Aorta (tissue), 5 donors: ENCODE data around the gene GADD45G. TPM values are rescaled to one million over a fixed set of nuclear protein-coding genes. Genes with fewer than 3 reads are reported as not detected.
A peak's percentile ranks its signal among the peaks of the same experiment; 100 is the strongest.

Experiments used
- ATAC-seq: fragments of 200-7000 bp; cut with Tn5 transposase; one replicate; pipeline ENCODE4 v1.9.1; 2022; ENCODE audit warnings: moderate library complexity; ENCODE audit not compliant: low FRiP score
- DNase-seq, 2 donors: peaks; one replicate each; pipeline ENCODE4 v3.0.0-alpha.2; 2020
- H3K27ac ChIP-seq, 2 donors: one replicate each; pipeline ENCODE4 v1.5.1; 2013; ENCODE audit warnings: low read length in 2 of 2, mild to moderate bottlenecking in 2 of 2, moderate library complexity in 2 of 2, control low read depth in 1 of 2, inconsistent platforms in 1 of 2, low read depth in 1 of 2
- H3K27me3 ChIP-seq, 2 donors: one replicate each; pipeline ENCODE4 v1.6.1; 2013; ENCODE audit warnings: control low read depth in 1 of 2, low read length in 1 of 2, mild to moderate bottlenecking in 1 of 2, moderate library complexity in 1 of 2; ENCODE audit not compliant: insufficient read depth in 2 of 2, control insufficient read depth in 1 of 2
- H3K36me3 ChIP-seq, 2 donors: one replicate each; pipeline ENCODE4 v1.6.1; 2013; ENCODE audit warnings: control low read depth in 1 of 2, low read length in 1 of 2, mild to moderate bottlenecking in 1 of 2; ENCODE audit not compliant: insufficient read depth in 2 of 2, control insufficient read depth in 1 of 2
- H3K4me1 ChIP-seq, 2 donors: one replicate each; pipeline ENCODE4 v1.6.1; 2013; ENCODE audit warnings: low read length in 2 of 2, control low read depth in 1 of 2, mild to moderate bottlenecking in 1 of 2, moderate library complexity in 1 of 2; ENCODE audit not compliant: insufficient read depth in 2 of 2, control insufficient read depth in 1 of 2
- H3K4me3 ChIP-seq, 2 donors: one replicate each; pipeline ENCODE4 v1.5.1; 2013; ENCODE audit warnings: low read length in 2 of 2, control low read depth in 1 of 2, mild to moderate bottlenecking in 1 of 2
- H3K9me3 ChIP-seq: one replicate; pipeline ENCODE4 v1.6.1; 2013; ENCODE audit warnings: mild to moderate bottlenecking, low read length; ENCODE audit not compliant: control insufficient read depth
- WGBS, 2 donors: extraction: QIAGEN DNeasy Blood & Tissue Kit; methylation state at CpG; one replicate each; pipeline ENCODE4 v1.1.7; 2013; 5-methylcytosine and 5-hydroxymethylcytosine counted together
- intact Hi-C, 2 donors: fragments of 100-400 bp; cut with DNase I; formaldehyde crosslinking; loops; one replicate each; pipeline versions ENCODE4 v1.14.2 to v1.15.0; 2022
- polyA plus RNA-seq, 2 donors: library from polyadenylated mRNA; stranded (reverse); fragments of 200-250 nt; gene quantifications; one replicate each; pipeline ENCODE4 v1.2.3, GENCODE V29; 2013
- total RNA-seq, 2 donors: library from RNA; stranded (reverse); fragmentation: NEBNext Ultra II Directional; extraction: Animal tissue kit (Norgen Biotek cat#: 25700); gene quantifications; one replicate each; pipeline ENCODE4 v1.2.1, GENCODE V29; 2021
- donor health status: healthy with polysubstance abuse.
- donor health status: Bipolar disorder and iron deficiency.
- donor health status: DM: no; HTN: no; CAD: no.
- donor health status: DM: no; HTN: no; CAD: no.
- donor health status: DM: yes; HTN: yes; CAD: no.

The GADD45G gene
- total and polyA plus RNA-seq, 4 donors: 4.5 to 30.4 (median 6.4) TPM

DNA sequence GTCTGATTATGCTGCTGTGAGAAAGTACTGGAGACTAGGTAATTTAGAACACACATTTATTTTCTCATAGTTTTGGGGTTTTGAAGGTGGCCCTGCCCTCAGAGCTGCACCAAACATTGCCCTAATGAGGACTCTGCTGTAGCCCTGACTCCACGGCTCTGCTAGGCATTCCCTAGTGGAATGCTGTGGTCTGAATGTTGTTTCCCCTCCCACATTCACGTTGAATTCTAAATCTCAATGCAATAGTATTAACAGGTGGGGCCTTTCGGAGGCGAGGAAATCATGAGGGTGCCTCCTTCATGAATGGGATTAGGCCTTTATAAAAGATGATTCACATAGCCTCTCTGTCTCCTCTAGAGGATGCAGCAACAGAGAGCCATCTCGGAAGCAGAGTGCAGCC, 25.7 kb downstream of the GADD45G start:
- Histone ChIP-seq H3K27ac (no peak overlapping the region), H3K4me1 (no peaks in the 10 kb centered on the region), H3K36me3 (no peaks in the 10 kb centered on the region), H3K27me3 (no peaks in the 10 kb centered on the region), H3K4me3 (no peak overlapping the region), H3K9me3 (no peaks in the 10 kb centered on the region)
- ATAC-seq (no peak), DNase-seq (no peak)
- WGBS, 2 donors: 91 to 93% methylated on average over 5 of the region's 5 CpGs
- intact Hi-C loops: loop anchor here in 1 of 2 donors (10.0 kb wide), 1 partner anchor 54 kb away; no protein-coding TSS in a partner anchor

DNA sequence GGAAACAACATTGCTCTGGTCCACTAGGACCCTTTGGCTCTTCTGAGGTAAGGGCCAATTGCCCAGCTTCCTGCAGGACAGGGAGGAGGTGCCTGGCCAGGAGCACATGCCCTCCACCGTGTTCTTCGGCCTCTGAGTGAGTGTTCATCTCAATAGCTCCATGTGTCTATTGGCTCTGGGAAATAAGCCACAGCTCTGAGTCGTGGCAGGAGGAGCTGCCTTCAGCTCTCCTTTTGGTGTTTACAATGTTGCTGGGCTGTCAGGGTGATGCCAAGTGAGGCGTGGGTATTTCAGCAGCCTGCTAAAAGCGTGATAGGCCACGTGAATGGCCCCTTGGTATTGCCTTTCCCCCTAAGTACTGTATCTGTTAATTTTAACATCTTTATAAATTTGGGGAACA, 26.6 kb downstream of the GADD45G start:
- 86 to 89% methylated on average over 6 of the region's 6 CpGs for WGBS, 2 donors
- no peak for DNase-seq
- no peaks in the 10 kb centered on the region for H3K9me3 ChIP-seq
- no peaks in the 10 kb centered on the region for H3K36me3 ChIP-seq
- no peak for ATAC-seq
- H3K27me3 ChIP-seq: no peaks in the 10 kb centered on the region
- H3K4me1 ChIP-seq: no peaks in the 10 kb centered on the region
- no peak overlapping the region for H3K4me3 ChIP-seq
- intact Hi-C loops: loop anchor here in 1 of 2 donors (10.0 kb wide), 1 partner anchor 53 kb away; no protein-coding TSS in a partner anchor
- no peak overlapping the region for H3K27ac ChIP-seq

DNA sequence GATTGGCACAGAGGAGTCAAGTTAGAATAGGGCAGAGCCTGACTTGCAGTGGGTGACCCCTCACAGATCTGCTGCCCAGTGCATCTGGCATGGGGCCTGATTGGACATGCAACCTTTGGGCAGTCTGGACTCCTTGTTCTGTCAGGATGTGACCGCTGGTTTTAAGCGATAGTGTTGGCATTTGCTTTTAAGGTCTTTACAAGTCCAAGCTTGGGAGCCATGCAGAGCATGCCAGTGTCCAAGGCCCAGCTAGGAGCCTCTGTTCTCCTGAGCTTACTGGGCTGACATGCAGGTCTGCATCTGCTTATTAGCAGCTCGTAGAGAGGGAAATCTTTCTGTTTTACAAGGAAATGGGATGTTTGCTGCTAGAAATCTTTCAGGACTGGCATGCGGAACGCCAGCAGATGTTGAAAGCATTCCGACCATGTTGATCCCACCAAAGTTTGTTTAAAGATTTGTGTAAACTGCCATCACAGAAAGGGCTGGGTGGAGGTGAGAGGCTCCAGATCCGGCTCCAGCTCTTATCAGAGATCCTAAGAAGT, 27.5 kb downstream of the GADD45G start:
- intact Hi-C loops: loop anchor here in 1 of 2 donors (10.0 kb wide), 1 partner anchor 53 kb away; no protein-coding TSS in a partner anchor
- Histone ChIP-seq H3K9me3 (no peaks in the 10 kb centered on the region), H3K4me1 (no peaks in the 10 kb centered on the region), H3K27me3 (no peaks in the 10 kb centered on the region), H3K27ac (no peak overlapping the region), H3K36me3 (no peaks in the 10 kb centered on the region), H3K4me3 (no peak overlapping the region)
- ATAC-seq (no peak), DNase-seq (no peak)
- WGBS, 2 donors: 93 to 96% methylated on average over 7 of the region's 7 CpGs

DNA sequence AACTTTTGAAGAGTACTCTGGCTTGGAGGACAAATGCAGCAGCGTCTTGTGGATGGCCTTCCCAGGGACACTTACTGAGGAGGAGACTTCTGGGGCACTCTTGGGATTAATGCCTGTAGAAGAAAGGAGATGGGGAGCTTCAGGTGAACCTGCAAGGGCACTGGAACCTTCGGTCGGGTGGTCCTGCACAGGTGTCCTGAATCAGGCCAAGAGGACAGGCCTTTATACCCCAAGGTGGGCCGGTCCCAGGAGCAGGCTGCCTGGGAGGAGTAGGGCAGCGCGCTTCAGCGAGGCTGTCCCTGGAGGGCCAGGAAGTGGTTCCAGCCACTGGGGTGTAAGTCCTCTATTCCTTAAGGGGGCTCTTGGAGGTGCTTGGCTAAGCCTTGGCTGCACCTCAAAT, 27.9 kb downstream of the GADD45G start:
- no peaks in the 10 kb centered on the region for H3K9me3 ChIP-seq
- intact Hi-C loops: loop anchor here in 1 of 2 donors (10.0 kb wide), 1 partner anchor 52 kb away; no protein-coding TSS in a partner anchor
- H3K4me3 ChIP-seq: no peak overlapping the region
- no peak for ATAC-seq
- DNase-seq: peak in 1 of 2 donors; percentile 60
- H3K4me1 ChIP-seq: no peaks in the 10 kb centered on the region
- H3K36me3 ChIP-seq: no peaks in the 10 kb centered on the region
- WGBS, 2 donors: 96 to 97% methylated on average over 7 of the region's 7 CpGs
- no peaks in the 10 kb centered on the region for H3K27me3 ChIP-seq
- H3K27ac ChIP-seq: no peak overlapping the region

- intact Hi-C loops: loop anchor here in 1 of 2 donors (10.0 kb wide), 1 partner anchor 51 kb away; no protein-coding TSS in a partner anchor
Observed at GRCh38 chr9:89633404-89633803, 28.6 kb downstream of the GADD45G start.

DNA sequence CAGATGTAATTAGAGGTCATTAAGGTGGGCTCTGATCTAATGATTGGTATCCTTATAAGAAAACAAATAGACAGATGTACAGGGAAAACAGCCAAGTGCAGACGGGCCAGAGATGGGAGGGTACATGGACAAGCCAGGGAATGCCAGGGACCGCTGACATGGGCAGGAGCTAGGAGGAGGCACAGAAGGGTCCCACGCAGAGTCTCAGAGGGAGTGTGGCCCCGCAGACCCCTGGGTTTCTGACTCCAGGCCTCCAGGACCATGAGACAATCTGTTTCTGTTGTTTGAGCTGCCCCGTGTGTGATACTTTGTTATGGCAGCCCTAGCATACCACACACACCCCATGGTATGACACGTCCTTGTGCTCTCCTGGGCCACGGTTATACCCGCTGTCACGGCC, 29.1 kb downstream of the GADD45G start:
- H3K4me3 ChIP-seq: no peak overlapping the region
- H3K27ac ChIP-seq: no peak overlapping the region
- H3K36me3 ChIP-seq: no peaks in the 10 kb centered on the region
- H3K27me3 ChIP-seq: no peaks in the 10 kb centered on the region
- no peaks in the 10 kb centered on the region for H3K4me1 ChIP-seq
- WGBS, 2 donors: 95 to 96% methylated on average over 9 of the region's 9 CpGs
- no peaks in the 10 kb centered on the region for H3K9me3 ChIP-seq
- intact Hi-C loops: loop anchor here in 1 of 2 donors (10.0 kb wide), 1 partner anchor 51 kb away; no protein-coding TSS in a partner anchor
- DNase-seq (no peak), ATAC-seq (no peak)

More at GRCh38 chr9:89633404-89633803, 28.6 kb downstream of the GADD45G start:
- H3K9me3 ChIP-seq: no peaks in the 10 kb centered on the region
- H3K36me3 ChIP-seq: no peaks in the 10 kb centered on the region
- H3K4me1 ChIP-seq: no peaks in the 10 kb centered on the region
- DNase-seq: no peak
- no peak for ATAC-seq
- H3K27me3 ChIP-seq: no peaks in the 10 kb centered on the region
- H3K4me3 ChIP-seq: no peak overlapping the region
- WGBS, 2 donors: 93 to 95% methylated on average over 6 of the region's 6 CpGs
- H3K27ac ChIP-seq: no peak overlapping the region

DNA sequence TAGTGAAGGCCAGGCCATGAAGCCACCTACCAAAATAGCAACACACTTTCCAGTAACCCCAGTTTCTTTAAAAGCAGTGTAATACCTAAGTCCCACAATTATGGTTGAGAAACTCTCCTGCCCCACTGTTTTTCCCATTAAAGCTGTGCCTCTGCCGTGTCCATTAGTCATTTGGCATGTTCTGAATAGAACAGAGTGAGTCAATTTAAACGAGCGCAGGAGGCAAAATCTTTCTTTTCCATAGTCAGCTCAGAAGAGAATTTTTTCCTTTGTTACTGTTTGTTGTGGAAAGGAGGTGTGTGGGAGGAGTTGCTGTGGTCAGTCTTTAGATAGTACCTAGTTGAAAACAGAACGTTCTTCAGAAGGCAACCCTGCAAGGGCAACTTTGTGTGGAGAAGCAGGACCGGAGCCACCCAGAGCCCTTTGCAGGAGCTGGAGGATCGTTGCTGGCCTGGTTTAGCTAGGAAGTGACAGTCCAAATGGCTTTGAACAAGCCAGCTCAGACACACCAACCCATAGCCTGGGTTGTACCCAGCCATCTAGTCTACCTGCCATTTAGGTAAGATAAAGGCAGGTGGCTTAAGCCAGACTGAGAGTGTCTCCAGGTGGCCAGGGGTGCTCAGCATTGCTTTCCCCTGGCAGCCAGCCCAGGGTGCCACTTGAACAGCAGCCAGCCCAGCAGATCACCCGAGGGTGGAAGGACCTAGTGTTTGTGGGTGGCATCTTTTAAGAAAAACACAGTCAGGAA, 30.4 kb downstream of the GADD45G start:
- intact Hi-C loops: loop anchor here in 1 of 2 donors (10.0 kb wide), 1 partner anchor 50 kb away; no protein-coding TSS in a partner anchor
- DNase-seq (no peak), ATAC-seq (no peak)
- H3K27ac ChIP-seq: no peak overlapping the region
- H3K4me1 ChIP-seq: peaks cover 2% of the 10 kb centered on the region in 2 donors
- H3K9me3 ChIP-seq: no peaks in the 10 kb centered on the region
- H3K4me3 ChIP-seq: no peak overlapping the region
- 9 to 15% methylated on average over 7 of the region's 7 CpGs for WGBS, 2 donors
- no peaks in the 10 kb centered on the region for H3K27me3 ChIP-seq
- H3K36me3 ChIP-seq: no peaks in the 10 kb centered on the region

DNA sequence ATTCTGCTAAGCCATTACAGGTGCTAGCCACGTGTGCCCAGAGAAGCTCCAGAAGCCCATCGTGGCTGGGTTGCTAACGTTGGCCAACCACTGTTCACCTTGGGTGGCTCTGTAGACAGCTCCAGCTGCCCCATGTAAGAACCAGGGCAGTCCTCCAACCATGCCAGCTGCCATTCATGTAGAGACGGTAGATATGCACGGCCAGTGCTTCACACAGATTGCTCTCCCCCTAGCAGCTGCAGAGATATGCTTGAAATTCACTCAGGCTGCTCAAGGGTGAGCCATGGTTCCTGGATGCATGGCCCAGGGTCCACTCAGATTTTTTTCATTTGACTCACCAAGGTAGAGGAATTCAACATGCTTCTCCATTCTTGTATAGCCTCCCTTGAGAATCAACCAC, 31.0 kb downstream of the GADD45G start:
- Histone ChIP-seq H3K27ac (no peak overlapping the region), H3K9me3 (no peaks in the 10 kb centered on the region), H3K4me1 (peaks cover 2% of the 10 kb centered on the region in 2 donors), H3K27me3 (no peaks in the 10 kb centered on the region), H3K36me3 (no peaks in the 10 kb centered on the region), H3K4me3 (no peak overlapping the region)
- WGBS, 2 donors: 53 to 59% methylated on average over 5 of the region's 5 CpGs
- ATAC-seq: no peak
- intact Hi-C loops: loop anchor here in 1 of 2 donors (10.0 kb wide), 1 partner anchor 49 kb away; no protein-coding TSS in a partner anchor
- DNase-seq: no peak
